Subcutaneous adipose tissue (tissue), 4 donors: ENCODE results near the gene UBE2E2. TPM values are rescaled to one million over a fixed set of nuclear protein-coding genes. Genes with fewer than 3 reads are reported as not detected.

Source experiments
- total RNA-seq, 4 donors: library from RNA; depleted of rRNA; stranded (reverse); fragments of >200 nt; gene quantifications; one replicate each; pipeline ENCODE4 v1.1.0, GENCODE V29; 2016
- TF ChIP-seq, protein P1 (sequence below): fragments of 450-650 bp; IDR thresholded peaks from one replicate; pipeline ENCODE4 v1.5.1; 2016; ENCODE audit warnings: low read depth, mild to moderate bottlenecking, control low read depth, antibody characterized with exemption, moderate library complexity

UBE2E2 gene
- total RNA-seq, 4 donors from 2014 or later: 48.0 to 89.0 (median 63.4) TPM

DNA sequence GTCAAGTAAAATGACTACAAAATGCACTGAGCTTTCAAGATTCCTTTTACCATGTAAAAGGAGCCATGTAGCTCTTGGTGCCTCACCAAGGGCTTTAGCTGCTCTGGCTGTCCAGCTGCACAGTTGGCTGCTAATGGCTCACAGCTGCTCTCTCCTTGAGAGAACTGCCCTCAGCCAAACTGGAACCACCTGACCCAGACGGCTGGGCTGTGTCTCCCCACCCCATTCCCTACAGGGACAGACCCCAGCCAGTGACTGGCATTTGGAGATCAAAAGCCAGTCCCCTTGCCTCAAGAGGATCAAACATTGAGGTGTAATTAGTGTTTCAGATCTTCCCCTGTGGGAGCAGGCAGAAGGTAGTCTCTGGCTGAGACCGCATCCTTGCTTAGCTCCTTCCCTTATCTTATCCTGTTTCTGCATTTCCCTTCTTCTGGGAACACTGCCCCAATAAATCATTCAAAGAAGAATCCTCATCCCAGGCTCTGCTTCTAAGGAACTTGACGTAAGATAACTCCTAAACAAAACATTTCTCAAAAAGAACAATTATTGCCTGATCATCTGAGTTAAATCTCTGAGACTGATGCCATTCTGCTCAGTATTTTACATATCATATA, 28.6 kb upstream of the UBE2E2 start:
- TF ChIP-seq, protein P1, sequence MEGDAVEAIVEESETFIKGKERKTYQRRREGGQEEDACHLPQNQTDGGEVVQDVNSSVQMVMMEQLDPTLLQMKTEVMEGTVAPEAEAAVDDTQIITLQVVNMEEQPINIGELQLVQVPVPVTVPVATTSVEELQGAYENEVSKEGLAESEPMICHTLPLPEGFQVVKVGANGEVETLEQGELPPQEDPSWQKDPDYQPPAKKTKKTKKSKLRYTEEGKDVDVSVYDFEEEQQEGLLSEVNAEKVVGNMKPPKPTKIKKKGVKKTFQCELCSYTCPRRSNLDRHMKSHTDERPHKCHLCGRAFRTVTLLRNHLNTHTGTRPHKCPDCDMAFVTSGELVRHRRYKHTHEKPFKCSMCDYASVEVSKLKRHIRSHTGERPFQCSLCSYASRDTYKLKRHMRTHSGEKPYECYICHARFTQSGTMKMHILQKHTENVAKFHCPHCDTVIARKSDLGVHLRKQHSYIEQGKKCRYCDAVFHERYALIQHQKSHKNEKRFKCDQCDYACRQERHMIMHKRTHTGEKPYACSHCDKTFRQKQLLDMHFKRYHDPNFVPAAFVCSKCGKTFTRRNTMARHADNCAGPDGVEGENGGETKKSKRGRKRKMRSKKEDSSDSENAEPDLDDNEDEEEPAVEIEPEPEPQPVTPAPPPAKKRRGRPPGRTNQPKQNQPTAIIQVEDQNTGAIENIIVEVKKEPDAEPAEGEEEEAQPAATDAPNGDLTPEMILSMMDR: no peak

DNA sequence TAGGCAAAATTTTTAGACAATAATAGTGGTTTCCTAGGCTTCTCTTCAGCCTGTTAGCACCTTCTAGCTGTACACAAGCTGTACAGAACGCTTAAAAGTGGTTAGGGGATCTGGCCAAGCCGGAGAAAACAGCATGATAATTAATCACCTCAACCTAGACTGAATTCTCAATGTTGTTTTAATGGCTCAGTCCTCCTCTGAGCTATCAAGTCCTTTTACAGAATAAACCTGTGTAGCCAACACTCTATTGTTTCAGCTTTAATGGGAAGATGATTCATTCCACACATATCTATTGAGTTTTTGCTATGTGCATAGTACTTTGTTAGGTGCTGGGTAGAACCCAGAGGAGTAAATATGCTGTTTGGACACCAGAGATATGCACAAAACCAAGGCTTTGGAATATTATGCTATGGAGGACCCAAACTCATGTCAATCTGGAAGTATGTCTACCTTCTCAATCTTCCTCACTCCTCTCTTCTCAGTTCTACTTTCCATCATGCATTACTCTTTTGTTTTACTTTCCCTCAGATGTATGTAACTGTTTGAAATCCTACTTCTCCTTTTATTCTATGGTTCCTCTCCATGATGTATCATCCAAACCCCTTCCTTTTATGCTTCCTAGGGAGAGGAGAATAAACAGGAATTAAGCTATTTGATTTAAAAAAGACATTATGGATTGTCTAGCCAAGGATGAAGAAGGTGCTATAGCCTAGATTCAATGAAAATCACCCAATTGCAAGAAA, 27.6 kb upstream of the UBE2E2 start:
- TF ChIP-seq, protein P1: no peak

DNA sequence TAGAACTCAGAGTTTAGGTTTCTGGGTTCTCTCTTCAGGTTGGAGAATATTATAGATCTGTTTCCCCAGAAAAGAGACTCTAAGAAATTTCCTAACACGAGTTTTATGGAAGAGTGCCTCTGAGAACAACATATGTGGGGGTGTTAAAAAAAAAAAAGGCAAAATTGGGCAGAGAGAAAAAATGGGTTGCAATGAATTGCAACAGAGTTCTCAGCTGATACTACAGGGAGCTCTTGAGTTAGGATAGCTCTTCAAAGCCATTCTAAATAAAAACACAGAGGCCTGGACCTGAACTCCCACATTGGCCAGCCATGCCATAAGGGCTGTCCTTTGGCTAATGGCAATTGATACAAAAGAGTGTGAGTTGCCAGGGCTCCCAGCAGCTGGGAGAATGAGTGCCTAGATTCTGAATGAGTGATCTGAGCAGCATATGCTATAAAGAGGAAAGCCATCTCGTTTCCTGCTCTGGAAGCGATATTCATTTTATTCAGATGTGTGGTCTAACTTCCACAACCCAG, 20.1 kb upstream of the UBE2E2 start:
- TF ChIP-seq, protein P1: no peak

DNA sequence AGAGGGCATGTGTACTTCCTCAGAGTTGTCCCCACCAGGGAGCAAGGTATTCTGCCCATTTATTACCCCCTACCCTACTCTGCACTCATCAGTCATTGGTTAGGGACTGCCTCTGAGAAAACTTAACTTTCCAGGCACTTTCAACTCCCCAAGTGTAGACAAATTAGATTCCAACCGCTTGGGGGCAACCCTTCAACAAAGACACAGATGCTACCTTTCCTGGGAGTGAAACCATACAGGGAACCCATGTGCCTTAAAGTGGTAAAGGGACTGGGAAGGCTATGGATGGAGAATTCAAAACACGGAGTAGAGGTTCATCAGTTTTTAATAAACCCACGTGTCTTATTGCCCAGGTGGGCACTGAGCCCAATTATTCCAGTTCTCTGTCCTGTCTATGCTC, 19.4 kb upstream of the UBE2E2 start:
- TF ChIP-seq, protein P1: no peak

DNA sequence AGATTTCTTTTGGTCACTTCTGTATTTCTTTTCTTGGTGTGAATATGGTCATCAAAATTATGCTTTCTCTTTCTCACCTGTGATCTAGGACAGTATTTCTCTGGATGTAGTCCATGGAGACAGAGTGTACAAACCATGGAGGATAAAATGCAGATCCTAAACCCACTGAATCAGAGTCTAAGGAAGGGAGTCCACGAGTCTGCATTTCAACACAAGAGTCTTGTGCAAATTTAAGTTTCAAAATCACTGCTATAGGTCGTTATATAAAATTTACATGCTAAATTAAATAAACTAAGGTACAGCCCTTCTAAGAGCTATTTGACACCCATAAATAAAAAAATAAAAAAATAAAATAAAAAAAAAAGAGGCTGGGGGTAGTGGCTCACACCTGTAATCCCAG, 17.3 kb upstream of the UBE2E2 start:
- TF ChIP-seq, protein P1: no peak

DNA sequence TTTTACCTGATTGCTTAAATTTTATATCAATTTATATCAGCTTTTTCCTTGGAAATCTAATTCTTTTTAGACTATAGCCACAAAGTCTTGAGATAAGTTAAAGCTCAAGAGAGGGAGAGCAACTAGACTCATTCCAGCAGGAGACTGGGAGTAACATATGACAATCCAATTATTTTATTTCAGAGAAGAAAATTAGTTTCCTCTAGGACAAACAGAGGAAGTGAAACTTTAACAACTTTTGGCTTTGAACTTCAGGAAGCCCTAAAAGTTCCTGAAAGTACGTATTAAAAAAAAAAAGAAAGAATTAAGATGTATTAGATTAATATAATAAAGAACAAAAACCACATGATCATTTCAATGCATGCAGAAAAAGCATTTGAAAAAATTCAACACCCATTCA, 13.9 kb upstream of the UBE2E2 start:
- TF ChIP-seq, protein P1: no peak

DNA sequence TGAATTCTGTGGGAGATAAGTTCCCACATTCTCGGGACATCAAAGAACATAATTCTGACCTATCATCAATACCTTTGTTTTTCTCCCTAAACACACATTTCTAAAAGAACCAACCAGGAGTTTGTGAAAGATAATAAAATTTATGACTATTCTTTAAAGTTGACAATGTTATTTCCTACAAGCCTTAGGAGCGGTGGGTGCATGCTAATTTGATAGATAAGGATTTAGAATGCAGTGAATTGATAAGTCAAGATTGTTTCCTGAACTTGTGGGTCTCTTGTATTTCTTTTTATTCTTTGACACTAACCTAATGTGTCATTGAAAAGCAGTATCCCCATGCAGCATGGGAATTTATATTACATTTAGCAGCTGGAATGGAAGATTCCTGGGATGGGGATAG, 10.3 kb upstream of the UBE2E2 start:
- TF ChIP-seq, protein P1: no peak
